Measurements from ENCODE around the gene DCANP1.
A peak's percentile ranks its signal among the peaks of the same experiment; 100 is the strongest.

DNA sequence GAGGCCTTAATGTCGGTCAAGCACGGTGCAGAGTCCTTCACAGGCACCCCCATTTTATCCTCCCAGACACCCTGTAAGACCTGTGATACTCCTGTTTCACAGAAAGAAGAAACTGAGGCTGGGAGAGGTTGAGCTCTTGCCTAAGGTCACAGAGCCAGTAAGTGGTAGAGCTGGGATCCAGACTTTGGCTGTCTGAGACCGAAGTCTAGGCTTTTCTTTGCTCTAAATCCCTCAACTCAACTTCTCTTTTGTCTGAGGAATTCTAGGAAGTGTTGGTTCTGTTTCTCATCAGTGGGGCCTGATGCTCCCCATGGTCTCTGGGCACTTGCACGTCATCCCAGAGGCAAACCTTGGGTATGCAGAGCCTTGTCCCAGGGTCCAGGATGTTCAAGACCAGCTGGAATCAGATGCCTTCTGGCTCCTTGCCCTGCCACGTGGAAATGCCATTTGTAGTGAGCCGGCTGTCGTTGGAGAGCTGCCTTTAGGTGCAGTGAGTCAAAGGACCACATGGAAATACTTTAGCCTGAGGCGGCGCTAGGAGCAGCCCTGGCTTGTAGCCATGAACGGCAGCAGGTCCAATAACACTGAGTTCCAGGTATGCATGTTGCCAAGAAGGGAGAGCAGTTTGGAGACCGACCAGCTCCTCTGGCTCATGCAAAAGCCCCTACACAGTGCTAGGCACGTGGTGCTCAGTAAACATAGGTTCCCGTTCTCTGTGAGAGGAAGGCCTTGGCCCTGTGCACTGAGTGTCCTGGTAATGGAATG lies 9.2 kb downstream of the DCANP1 start:
- TF ChIP-seq, protein P1, sequence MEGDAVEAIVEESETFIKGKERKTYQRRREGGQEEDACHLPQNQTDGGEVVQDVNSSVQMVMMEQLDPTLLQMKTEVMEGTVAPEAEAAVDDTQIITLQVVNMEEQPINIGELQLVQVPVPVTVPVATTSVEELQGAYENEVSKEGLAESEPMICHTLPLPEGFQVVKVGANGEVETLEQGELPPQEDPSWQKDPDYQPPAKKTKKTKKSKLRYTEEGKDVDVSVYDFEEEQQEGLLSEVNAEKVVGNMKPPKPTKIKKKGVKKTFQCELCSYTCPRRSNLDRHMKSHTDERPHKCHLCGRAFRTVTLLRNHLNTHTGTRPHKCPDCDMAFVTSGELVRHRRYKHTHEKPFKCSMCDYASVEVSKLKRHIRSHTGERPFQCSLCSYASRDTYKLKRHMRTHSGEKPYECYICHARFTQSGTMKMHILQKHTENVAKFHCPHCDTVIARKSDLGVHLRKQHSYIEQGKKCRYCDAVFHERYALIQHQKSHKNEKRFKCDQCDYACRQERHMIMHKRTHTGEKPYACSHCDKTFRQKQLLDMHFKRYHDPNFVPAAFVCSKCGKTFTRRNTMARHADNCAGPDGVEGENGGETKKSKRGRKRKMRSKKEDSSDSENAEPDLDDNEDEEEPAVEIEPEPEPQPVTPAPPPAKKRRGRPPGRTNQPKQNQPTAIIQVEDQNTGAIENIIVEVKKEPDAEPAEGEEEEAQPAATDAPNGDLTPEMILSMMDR (IDR thresholded peaks at IDR 0.05): peak in 2 of 12 donors; percentile 4 to 8
- no peak for TF ChIP-seq POLR2A (IDR thresholded peaks at IDR 0.05)

Data from heart left ventricle (tissue), 13 donors.